ENCODE results near the gene ITPK1. TPM values are rescaled to one million over a fixed set of nuclear protein-coding genes. Genes with fewer than 3 reads are reported as not detected.

The ITPK1 gene
- total and polyA plus RNA-seq, 2 experiments from 2014 or later = 35.9 to 101 TPM

DNA sequence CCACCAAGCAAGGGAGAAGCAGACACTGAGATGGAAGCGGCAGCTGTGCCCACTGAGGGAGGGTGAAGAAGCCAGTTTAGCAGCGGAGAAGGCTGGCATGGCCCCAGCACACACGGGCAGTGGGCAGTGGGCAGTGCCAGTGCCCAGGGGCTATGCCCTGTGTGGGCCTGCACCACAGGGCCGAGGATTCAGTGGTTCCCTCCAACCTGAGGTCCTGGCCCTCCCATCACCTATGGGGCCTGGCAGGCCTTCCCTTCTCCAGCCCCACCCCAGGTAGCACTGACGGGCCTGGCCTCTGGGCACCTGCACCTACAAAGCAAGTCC is 81.1 kb downstream of the ITPK1 start:
- H3K9me3 Mint-ChIP-seq = no peaks in the 10 kb centered on the region
- H3K27ac Mint-ChIP-seq = no peak overlapping the region
- H3K9me2 ChIP-seq (ENCODE audit: insufficient read depth) = no peaks in the 10 kb centered on the region
- DNase-seq (ENCODE audit: low spot score) (no peak), ATAC-seq (no peak)
- no peaks in the 10 kb centered on the region; the same call in 2 of the 3 replicates for H3K36me3 Mint-ChIP-seq (ENCODE audit: low read depth)
- H3K4me1 Mint-ChIP-seq = peaks cover 68% of the 10 kb centered on the region
- peaks cover 42% of the 10 kb centered on the region for H3K4me1 ChIP-seq (ENCODE audit: insufficient read depth)
- H3K27me3 Mint-ChIP-seq (ENCODE audit: insufficient read depth, low read depth, poor library complexity) = peaks cover 16% of the 10 kb centered on the region
- 0 out of 2 replicates have a peak overlapping the region, but pooled peaks have one; percentile 60 for H3K4me2 ChIP-seq
- TF ChIP-seq, protein P1, sequence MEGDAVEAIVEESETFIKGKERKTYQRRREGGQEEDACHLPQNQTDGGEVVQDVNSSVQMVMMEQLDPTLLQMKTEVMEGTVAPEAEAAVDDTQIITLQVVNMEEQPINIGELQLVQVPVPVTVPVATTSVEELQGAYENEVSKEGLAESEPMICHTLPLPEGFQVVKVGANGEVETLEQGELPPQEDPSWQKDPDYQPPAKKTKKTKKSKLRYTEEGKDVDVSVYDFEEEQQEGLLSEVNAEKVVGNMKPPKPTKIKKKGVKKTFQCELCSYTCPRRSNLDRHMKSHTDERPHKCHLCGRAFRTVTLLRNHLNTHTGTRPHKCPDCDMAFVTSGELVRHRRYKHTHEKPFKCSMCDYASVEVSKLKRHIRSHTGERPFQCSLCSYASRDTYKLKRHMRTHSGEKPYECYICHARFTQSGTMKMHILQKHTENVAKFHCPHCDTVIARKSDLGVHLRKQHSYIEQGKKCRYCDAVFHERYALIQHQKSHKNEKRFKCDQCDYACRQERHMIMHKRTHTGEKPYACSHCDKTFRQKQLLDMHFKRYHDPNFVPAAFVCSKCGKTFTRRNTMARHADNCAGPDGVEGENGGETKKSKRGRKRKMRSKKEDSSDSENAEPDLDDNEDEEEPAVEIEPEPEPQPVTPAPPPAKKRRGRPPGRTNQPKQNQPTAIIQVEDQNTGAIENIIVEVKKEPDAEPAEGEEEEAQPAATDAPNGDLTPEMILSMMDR (conservative IDR thresholded peaks at IDR 0.05; ENCODE audit: low read depth in 2 of 2) = peak in 1 of 2 experiments; percentile 3; a peak in 1 of 4 replicates
- TF ChIP-seq STAT1 (IDR thresholded peaks at IDR 0.05; ENCODE audit: unreplicated experiment) (no peak), NANOG (IDR thresholded peaks at IDR 0.05; ENCODE audit: borderline replicate concordance) (no peak)
- peaks cover 79% of the 10 kb centered on the region for H3K79me2 ChIP-seq (replicated peaks; ENCODE audit: insufficient read depth)
- no peaks in the 10 kb centered on the region for H3K27me3 ChIP-seq (ENCODE audit: insufficient read depth)
- no peak overlapping the region for H3K27ac ChIP-seq (ENCODE audit: low read depth)
- no peak overlapping the region for H3K4me3 ChIP-seq
- H3K36me3 ChIP-seq (ENCODE audit: insufficient read depth) = no peaks in the 10 kb centered on the region
- H3K4me3 Mint-ChIP-seq = peak overlapping the region; percentile 12; the same call in 1 of the 3 replicates
- no peak overlapping the region for H2AFZ ChIP-seq
- no peaks in the 10 kb centered on the region for H3F3A ChIP-seq (replicated peaks; ENCODE audit: low read depth)
- H4K20me1 ChIP-seq (replicated peaks; ENCODE audit: insufficient read depth) = peaks cover 4% of the 10 kb centered on the region; the same call in 1 of the 2 replicates

DNA sequence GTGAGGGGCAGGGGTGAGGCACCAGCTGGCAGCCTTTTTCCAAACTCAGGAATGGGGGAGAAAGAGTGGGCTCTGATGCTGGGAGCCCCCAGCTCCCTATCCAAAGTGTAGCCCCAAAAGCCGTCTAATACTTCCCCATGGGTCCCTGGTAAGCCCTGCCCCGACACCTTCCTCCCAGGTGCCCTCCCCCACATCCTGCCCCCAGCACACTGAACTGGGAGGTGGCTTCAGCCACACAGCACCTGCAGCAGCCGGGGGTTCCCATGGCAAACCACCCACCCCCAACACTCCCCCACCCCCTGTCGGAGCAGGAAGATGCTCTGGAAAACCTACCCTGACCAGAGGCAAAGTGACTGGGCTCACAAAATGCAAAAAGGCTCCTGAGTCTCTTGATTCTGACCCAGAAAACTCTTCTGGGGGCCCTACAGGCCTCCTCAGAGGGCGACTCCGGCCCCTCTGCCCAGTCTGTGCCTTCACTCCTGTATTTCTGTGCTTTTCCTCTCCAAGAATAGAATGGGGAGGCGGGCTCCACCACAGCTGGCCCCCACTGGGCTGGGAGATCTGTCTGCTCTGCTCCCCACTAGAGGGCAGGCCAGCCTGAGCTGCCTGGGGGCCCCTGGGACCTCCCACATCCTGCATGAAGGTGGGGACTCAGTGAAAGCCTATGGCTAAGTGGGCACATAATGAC is 81.6 kb downstream of the ITPK1 start:
- H3K27me3 Mint-ChIP-seq (ENCODE audit: insufficient read depth, low read depth, poor library complexity) = peaks cover 20% of the 10 kb centered on the region
- Histone ChIP-seq H3K79me2 (replicated peaks; ENCODE audit: insufficient read depth) (peaks cover 79% of the 10 kb centered on the region), H4K20me1 (replicated peaks; ENCODE audit: insufficient read depth) (peaks cover 4% of the 10 kb centered on the region; the same call in 1 of the 2 replicates)

More for the DNA sequence above, 81.6 kb downstream of the ITPK1 start:
- no peaks in the 10 kb centered on the region for H3K9me3 Mint-ChIP-seq
- Histone ChIP-seq H3K4me3 (no peak overlapping the region), H3K27ac (ENCODE audit: low read depth) (no peak overlapping the region), H3K4me1 (ENCODE audit: insufficient read depth) (peaks cover 42% of the 10 kb centered on the region), H3K27me3 (ENCODE audit: insufficient read depth) (no peaks in the 10 kb centered on the region), H3K4me2 (peak overlapping the region; percentile 66; the same call in 1 of the 2 replicates), H3K9me2 (ENCODE audit: insufficient read depth) (no peaks in the 10 kb centered on the region), H3K36me3 (ENCODE audit: insufficient read depth) (no peaks in the 10 kb centered on the region), H3F3A (replicated peaks; ENCODE audit: low read depth) (no peaks in the 10 kb centered on the region), H2AFZ (no peak overlapping the region)
- H3K4me1 Mint-ChIP-seq = peaks cover 63% of the 10 kb centered on the region
- H3K36me3 Mint-ChIP-seq (ENCODE audit: low read depth) = no peaks in the 10 kb centered on the region; the same call in 2 of the 3 replicates
- peak overlapping the region; percentile 12; the same call in 1 of the 3 replicates for H3K4me3 Mint-ChIP-seq
- DNase-seq (ENCODE audit: low spot score) = peak; percentile 65
- peak overlapping the region; percentile 44 for H3K27ac Mint-ChIP-seq
- no peak for TF ChIP-seq ZNF331 (CRISPR knock-in tag; IDR thresholded peaks at IDR 0.05; ENCODE audit: low read depth)
- TF ChIP-seq, protein P1 (conservative IDR thresholded peaks at IDR 0.05; ENCODE audit: low read depth in 2 of 2) = peak; percentile 73 to 81
- peak; percentile 78 for ATAC-seq

Measured in GM23338 (cell line).